Measurements from ENCODE around the gene TMX1.

- TF ChIP-seq ATF3 (IDR thresholded peaks at IDR 0.05) (no peak), TAF1 (conservative IDR thresholded peaks at IDR 0.05) (no peak), CTCF (IDR thresholded peaks at IDR 0.05; ENCODE audit: low read depth, low read length, missing input control) (no peak)
Observed at GRCh38 chr14:51251486-51251885, 11.4 kb downstream of the TMX1 start.

All from liver (tissue), 3 donors.